Activated naive CD4-positive, alpha-beta T cell treated with Interleukin-2 at 50 U/mL for 16 hours (primary cell): ENCODE data around the gene TSEN34.
"Not testable (repeated sequence)": the region's sequence is repeated elsewhere in the genome, so short reads cannot be mapped to it uniquely, and the experiment has no call there.

Experiments used
- DNase-seq: peaks from one replicate; pipeline ENCODE4 v3.0.0-alpha.2; 2020

TSEN34 gene

GRCh38 chr19:54162241-54162805, 28.8 kb upstream of the TSEN34 start:
- peak; percentile 84 for DNase-seq

- DNase-seq, result no peak
Observed at GRCh38 chr19:54162884-54163283, 28.2 kb upstream of the TSEN34 start.

GRCh38 chr19:54164369-54165068, 26.6 kb upstream of the TSEN34 start:
- peak; percentile 71 for DNase-seq

- DNase-seq, result no peak
Observed at GRCh38 chr19:54165222-54165621, 25.9 kb upstream of the TSEN34 start.

- peak; percentile 92 for DNase-seq
Observed at GRCh38 chr19:54168174-54168917, 22.8 kb upstream of the TSEN34 start.

- no peak for DNase-seq
Observed at GRCh38 chr19:54169149-54169740, 21.9 kb upstream of the TSEN34 start.

- DNase-seq, result not testable (repeated sequence)
Observed at GRCh38 chr19:54171736-54172431, 19.2 kb upstream of the TSEN34 start.

GRCh38 chr19:54172471-54173358, 18.4 kb upstream of the TSEN34 start, which contains the start of gene TMC4:
Gene TMC4 (minus strand): TSS chr19:54173160. CDS start chr19:54173117, 43 bp downstream.
- no peak for DNase-seq

GRCh38 chr19:54173359-54173699, 17.8 kb upstream of the TSEN34 start:
- no peak for DNase-seq

- no peak for DNase-seq
Observed at GRCh38 chr19:54173951-54174834, 16.9 kb upstream of the TSEN34 start.

- peak; percentile 23 for DNase-seq
Observed at GRCh38 chr19:54178581-54179261, 12.4 kb upstream of the TSEN34 start.

GRCh38 chr19:54179262-54179852, 11.8 kb upstream of the TSEN34 start:
- no peak for DNase-seq

GRCh38 chr19:54179921-54180461, 11.1 kb upstream of the TSEN34 start:
- no peak for DNase-seq

- no peak for DNase-seq
Observed at GRCh38 chr19:54180691-54181091, 10.4 kb upstream of the TSEN34 start.

- DNase-seq, result not testable (repeated sequence)
Observed at GRCh38 chr19:54181894-54182293, 9.2 kb upstream of the TSEN34 start.

- no peak for DNase-seq
Observed at GRCh38 chr19:54183431-54183830, 7.7 kb upstream of the TSEN34 start.

- no peak for DNase-seq
Observed at GRCh38 chr19:54186351-54186750, 4.8 kb upstream of the TSEN34 start.

- no peak for DNase-seq
Observed at GRCh38 chr19:54186934-54187381, 4.2 kb upstream of the TSEN34 start.

- peak; percentile 72 for DNase-seq
Observed at GRCh38 chr19:54188215-54188871, 2.8 kb upstream of the TSEN34 start.
